GM21423 (cell line): ENCODE measurements around the gene FTL.

Experiments used
- ATAC-seq: cut with Tn5 transposase; IDR thresholded peaks from one replicate; pipeline ENCODE4 v1.9.1; 2021; ENCODE audit warnings: mild to moderate bottlenecking, moderate library complexity; ENCODE audit not compliant: unreplicated experiment

The FTL gene

GRCh38 chr19:48945415-48945814 lies 19.7 kb upstream of the FTL start:
- ATAC-seq: no peak

- ATAC-seq: no peak
Measured at GRCh38 chr19:48945817-48946216, 19.3 kb upstream of the FTL start.

- no peak for ATAC-seq
Measured at GRCh38 chr19:48946463-48947257, 18.4 kb upstream of the FTL start.

GRCh38 chr19:48947258-48947542 lies 17.9 kb upstream of the FTL start:
- no peak for ATAC-seq

GRCh38 chr19:48950159-48950558 lies 14.9 kb upstream of the FTL start:
- ATAC-seq: no peak

GRCh38 chr19:48950830-48951519 lies 14.1 kb upstream of the FTL start:
- no peak for ATAC-seq

GRCh38 chr19:48953141-48953540 lies 12.0 kb upstream of the FTL start:
- ATAC-seq: no peak

GRCh38 chr19:48953990-48954594 lies 11.0 kb upstream of the FTL start:
- ATAC-seq: no peak

- peak; percentile 79 for ATAC-seq
Measured at GRCh38 chr19:48954595-48955307, 10.4 kb upstream of the FTL start, which contains the start of gene BAX. BAX (plus strand) TSS chr19:48954875; CDS start chr19:48954929, 54 bp downstream.

GRCh38 chr19:48955308-48955958 lies 9.7 kb upstream of the FTL start:
- ATAC-seq: no peak

- ATAC-seq: no peak
Measured at GRCh38 chr19:48958006-48958405, 7.1 kb upstream of the FTL start.

- no peak for ATAC-seq
Measured at GRCh38 chr19:48959341-48960239, 5.5 kb upstream of the FTL start.

- no peak for ATAC-seq
Measured at GRCh38 chr19:48961051-48961649, 4.0 kb upstream of the FTL start.

- no peak for ATAC-seq
Measured at GRCh38 chr19:48961673-48962028, 3.5 kb upstream of the FTL start.

GRCh38 chr19:48962029-48962848 lies 2.9 kb upstream of the FTL start:
- peak; percentile 38 for ATAC-seq

GRCh38 chr19:48962849-48963165 lies 2.3 kb upstream of the FTL start:
- no peak for ATAC-seq

GRCh38 chr19:48963371-48964204 lies 1.5 kb upstream of the FTL start:
- ATAC-seq: no peak
